Measurements from ENCODE around the gene TMEM203. TPM values are rescaled to one million over a fixed set of nuclear protein-coding genes. Genes with fewer than 3 reads are reported as not detected.

TMEM203 gene
- total and polyA plus RNA-seq, 2 of the 4 experiments (the other 2 are of a cell fraction), result 18.8 to 40.6 TPM

DNA sequence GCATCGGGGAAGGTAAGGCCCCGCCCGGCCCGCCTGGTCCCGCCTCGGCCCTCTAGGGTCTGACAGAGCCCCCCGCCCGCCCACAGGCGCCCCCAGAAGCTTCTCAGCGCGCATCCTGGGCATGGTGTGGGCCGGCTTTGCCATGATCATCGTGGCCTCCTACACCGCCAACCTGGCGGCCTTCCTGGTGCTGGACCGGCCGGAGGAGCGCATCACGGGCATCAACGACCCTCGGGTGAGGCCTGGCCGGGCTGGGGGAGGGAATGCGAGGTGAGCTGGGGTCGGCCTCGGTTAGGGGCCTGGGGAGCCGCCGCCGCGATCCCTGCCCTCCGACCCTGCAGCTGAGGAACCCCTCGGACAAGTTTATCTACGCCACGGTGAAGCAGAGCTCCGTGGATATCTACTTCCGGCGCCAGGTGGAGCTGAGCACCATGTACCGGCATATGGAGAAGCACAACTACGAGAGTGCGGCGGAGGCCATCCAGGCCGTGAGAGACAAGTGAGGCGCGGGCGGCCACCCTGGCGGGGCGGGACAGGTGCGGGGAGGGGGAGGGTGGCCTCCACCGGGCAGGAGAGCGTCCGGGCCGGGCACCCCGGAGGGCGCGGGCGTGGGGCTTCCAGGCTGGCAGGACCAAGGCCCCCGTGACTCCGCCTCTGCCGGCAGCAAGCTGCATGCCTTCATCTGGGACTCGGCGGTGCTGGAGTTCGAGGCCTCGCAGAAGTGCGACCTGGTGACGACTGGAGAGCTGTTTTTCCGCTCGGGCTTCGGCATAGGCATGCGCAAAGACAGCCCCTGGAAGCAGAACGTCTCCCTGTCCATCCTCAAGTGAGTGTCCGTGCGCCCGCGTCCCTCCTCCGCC is 42.7 kb downstream of the TMEM203 start:
- Histone ChIP-seq H2AK5ac (ENCODE audit: low read depth, low read length) (no peak overlapping the region), H4K91ac (ENCODE audit: insufficient read depth, low read depth, low read length) (no peak overlapping the region), H2AK9ac (replicated peaks; ENCODE audit: low read depth, low read length, poor library complexity) (no peak overlapping the region), H3K14ac (replicated peaks; ENCODE audit: low read depth, low read length) (no peak overlapping the region), H4K5ac (ENCODE audit: low read depth, low read length) (no peak overlapping the region), H3K36me3 (ENCODE audit: control insufficient read depth, insufficient read depth, low read length) (no peaks in the 10 kb centered on the region), H3K79me1 (ENCODE audit: low read depth in 1 of 2, low read length in 2 of 2) (no peaks in the 10 kb centered on the region), H3K9me1 (ENCODE audit: insufficient read depth, low read length) (no peaks in the 10 kb centered on the region), H2BK15ac (ENCODE audit: low read depth, low read length) (no peak overlapping the region), H3K9me3 (ENCODE audit: control insufficient read depth, insufficient read depth, low read length) (no peaks in the 10 kb centered on the region), H3K9ac (ENCODE audit: low read depth, low read length) (no peak overlapping the region), H3K27me3 (ENCODE audit: control insufficient read depth, insufficient read depth, low read length) (peaks cover 89% of the 10 kb centered on the region), H3K4me3 (ENCODE audit: insufficient read depth, low read depth, low read length) (peak overlapping the region; percentile 31), H2BK120ac (ENCODE audit: low read depth, low read length) (no peak overlapping the region), H4K20me1 (ENCODE audit: insufficient read depth, low read length) (no peaks in the 10 kb centered on the region), H4K8ac (ENCODE audit: low read depth in 2 of 2, low read length in 2 of 2) (peak overlapping the region in 1 of 2 experiments; percentile 63; a peak in 1 of 4 replicates), H2BK5ac (ENCODE audit: low read depth, low read length, poor library complexity, severe bottlenecking) (no peak overlapping the region), H3K18ac (ENCODE audit: low read depth, low read length) (no peak overlapping the region), H2BK20ac (ENCODE audit: low read depth, low read length) (no peak overlapping the region), H3K4me2 (ENCODE audit: low read depth, low read length) (peak overlapping the region; percentile 67), H3K23ac (ENCODE audit: low read depth, low read length) (no peak overlapping the region), H3K4ac (ENCODE audit: low read depth, low read length) (no peak overlapping the region), H3K4me1 (ENCODE audit: control insufficient read depth, insufficient read depth, low read length) (no peaks in the 10 kb centered on the region), H3K56ac (ENCODE audit: extremely low read depth, insufficient read depth, low read length) (no peak overlapping the region), H3K27ac (ENCODE audit: insufficient read depth, low read length) (no peak overlapping the region), H2AFZ (replicated peaks; ENCODE audit: low read length, poor library complexity) (peak overlapping the region; percentile 94)
- ChIA-PET POLR2A (ENCODE audit: unreplicated experiment) (no interaction called here), CTCF (no interaction called here)
- DNase-seq (no peak), ATAC-seq (ENCODE audit: low read depth) (peak; percentile 54)
- intact Hi-C loops (cut with micrococcal nuclease) (no loop called here), dilution Hi-C loops (cut with HindIII; ENCODE audit: low sequenced_read_pairs, unreplicated experiment) (no loop called here), in situ Hi-C loops (cut with MboI; ENCODE audit: low sequenced_read_pairs) (no loop called here)
- BruUV-seq (replicated peaks), result no TSS peak
- 5% methylated on average over 40 of the region's 74 CpGs; no CpG with 5 or more reads in 1 of the 2 experiments for WGBS, 2 experiments (ENCODE audit: extremely low coverage in 2 of 2, insufficient read length in 1 of 2)
- no peak for TF ChIP-seq CEBPB (IDR thresholded peaks at IDR 0.05; ENCODE audit: low read depth, low read length)
- no peak for TF ChIP-seq RFX5 (IDR thresholded peaks at IDR 0.05; ENCODE audit: low read depth, low read length)
- TF ChIP-seq CHD1 (IDR thresholded peaks at IDR 0.05; ENCODE audit: low read depth, low read length), result no peak
- TF ChIP-seq, protein P1, sequence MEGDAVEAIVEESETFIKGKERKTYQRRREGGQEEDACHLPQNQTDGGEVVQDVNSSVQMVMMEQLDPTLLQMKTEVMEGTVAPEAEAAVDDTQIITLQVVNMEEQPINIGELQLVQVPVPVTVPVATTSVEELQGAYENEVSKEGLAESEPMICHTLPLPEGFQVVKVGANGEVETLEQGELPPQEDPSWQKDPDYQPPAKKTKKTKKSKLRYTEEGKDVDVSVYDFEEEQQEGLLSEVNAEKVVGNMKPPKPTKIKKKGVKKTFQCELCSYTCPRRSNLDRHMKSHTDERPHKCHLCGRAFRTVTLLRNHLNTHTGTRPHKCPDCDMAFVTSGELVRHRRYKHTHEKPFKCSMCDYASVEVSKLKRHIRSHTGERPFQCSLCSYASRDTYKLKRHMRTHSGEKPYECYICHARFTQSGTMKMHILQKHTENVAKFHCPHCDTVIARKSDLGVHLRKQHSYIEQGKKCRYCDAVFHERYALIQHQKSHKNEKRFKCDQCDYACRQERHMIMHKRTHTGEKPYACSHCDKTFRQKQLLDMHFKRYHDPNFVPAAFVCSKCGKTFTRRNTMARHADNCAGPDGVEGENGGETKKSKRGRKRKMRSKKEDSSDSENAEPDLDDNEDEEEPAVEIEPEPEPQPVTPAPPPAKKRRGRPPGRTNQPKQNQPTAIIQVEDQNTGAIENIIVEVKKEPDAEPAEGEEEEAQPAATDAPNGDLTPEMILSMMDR (conservative IDR thresholded peaks at IDR 0.05; ENCODE audit: low read depth, low read length), result no peak
- TF ChIP-seq MXI1 (IDR thresholded peaks at IDR 0.05; ENCODE audit: borderline replicate concordance, low read depth, low read length), result no peak
- TF ChIP-seq MAZ (IDR thresholded peaks at IDR 0.05; ENCODE audit: borderline replicate concordance, low read depth, low read length), result no peak
- no peak for TF ChIP-seq MAFK (IDR thresholded peaks at IDR 0.05; ENCODE audit: low read depth, low read length)
- TF ChIP-seq SMC3 (IDR thresholded peaks at IDR 0.05; ENCODE audit: low read depth, low read length), result no peak
- TF ChIP-seq, protein P2, sequence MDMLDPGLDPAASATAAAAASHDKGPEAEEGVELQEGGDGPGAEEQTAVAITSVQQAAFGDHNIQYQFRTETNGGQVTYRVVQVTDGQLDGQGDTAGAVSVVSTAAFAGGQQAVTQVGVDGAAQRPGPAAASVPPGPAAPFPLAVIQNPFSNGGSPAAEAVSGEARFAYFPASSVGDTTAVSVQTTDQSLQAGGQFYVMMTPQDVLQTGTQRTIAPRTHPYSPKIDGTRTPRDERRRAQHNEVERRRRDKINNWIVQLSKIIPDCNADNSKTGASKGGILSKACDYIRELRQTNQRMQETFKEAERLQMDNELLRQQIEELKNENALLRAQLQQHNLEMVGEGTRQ (IDR thresholded peaks at IDR 0.05; ENCODE audit: low read depth, low read length), result no peak
- TF ChIP-seq RCOR1 (IDR thresholded peaks at IDR 0.05; ENCODE audit: insufficient replicate concordance, low read length), result no peak
- no peak for TF ChIP-seq FOS (IDR thresholded peaks at IDR 0.05; ENCODE audit: low read depth, low read length)
- TF ChIP-seq, protein P3, sequence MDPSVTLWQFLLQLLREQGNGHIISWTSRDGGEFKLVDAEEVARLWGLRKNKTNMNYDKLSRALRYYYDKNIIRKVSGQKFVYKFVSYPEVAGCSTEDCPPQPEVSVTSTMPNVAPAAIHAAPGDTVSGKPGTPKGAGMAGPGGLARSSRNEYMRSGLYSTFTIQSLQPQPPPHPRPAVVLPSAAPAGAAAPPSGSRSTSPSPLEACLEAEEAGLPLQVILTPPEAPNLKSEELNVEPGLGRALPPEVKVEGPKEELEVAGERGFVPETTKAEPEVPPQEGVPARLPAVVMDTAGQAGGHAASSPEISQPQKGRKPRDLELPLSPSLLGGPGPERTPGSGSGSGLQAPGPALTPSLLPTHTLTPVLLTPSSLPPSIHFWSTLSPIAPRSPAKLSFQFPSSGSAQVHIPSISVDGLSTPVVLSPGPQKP (IDR thresholded peaks at IDR 0.05; ENCODE audit: borderline replicate concordance, low read depth, low read length), result no peak
- TF ChIP-seq POLR2A (IDR thresholded peaks at IDR 0.05; ENCODE audit: low read depth, low read length), result no peak
- TF ChIP-seq BHLHE40 (IDR thresholded peaks at IDR 0.05; ENCODE audit: low read depth, low read length), result no peak
- no peak for TF ChIP-seq NFE2L2 (IDR thresholded peaks at IDR 0.05; ENCODE audit: low read depth, low read length)

All from IMR-90 (cell line).